ENCODE results near the gene ALG9. TPM values are rescaled to one million over a fixed set of nuclear protein-coding genes. Genes with fewer than 3 reads are reported as not detected.
"Not testable (repeated sequence)": the region's sequence is repeated elsewhere in the genome, so short reads cannot be mapped to it uniquely, and the experiment has no call there.

Gene ALG9
- total RNA-seq, 2 donors from 2014 or later = 24.0 to 40.5 TPM

DNA sequence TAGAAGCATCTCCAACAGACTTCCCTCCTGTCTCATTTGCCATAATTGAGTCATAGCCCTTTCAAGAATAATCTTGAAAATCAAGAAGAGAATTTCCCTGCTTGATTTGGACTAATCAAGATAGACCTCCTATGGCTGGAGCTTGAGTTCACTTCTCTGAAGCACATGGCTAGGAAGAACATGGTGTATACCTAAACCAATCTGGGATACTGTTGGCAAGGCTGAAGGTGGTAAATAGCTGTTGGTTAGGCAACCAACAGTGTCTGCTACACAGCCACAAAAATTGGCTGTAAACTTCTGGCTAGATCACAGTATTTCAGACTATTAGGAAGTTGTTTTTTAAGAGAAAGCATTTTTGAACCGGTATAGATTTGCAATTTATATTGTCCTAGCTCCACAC is 35.3 kb upstream of the ALG9 start:
- ATAC-seq (no peak), DNase-seq (ENCODE audit: low spot score in 2 of 2) (no peak)
- H3K36me3 Mint-ChIP-seq = peaks cover 0 to 5% of the 10 kb centered on the region in 2 donors
- H3K9me3 Mint-ChIP-seq = no peaks in the 10 kb centered on the region
- H3K27ac Mint-ChIP-seq = no peak overlapping the region

DNA sequence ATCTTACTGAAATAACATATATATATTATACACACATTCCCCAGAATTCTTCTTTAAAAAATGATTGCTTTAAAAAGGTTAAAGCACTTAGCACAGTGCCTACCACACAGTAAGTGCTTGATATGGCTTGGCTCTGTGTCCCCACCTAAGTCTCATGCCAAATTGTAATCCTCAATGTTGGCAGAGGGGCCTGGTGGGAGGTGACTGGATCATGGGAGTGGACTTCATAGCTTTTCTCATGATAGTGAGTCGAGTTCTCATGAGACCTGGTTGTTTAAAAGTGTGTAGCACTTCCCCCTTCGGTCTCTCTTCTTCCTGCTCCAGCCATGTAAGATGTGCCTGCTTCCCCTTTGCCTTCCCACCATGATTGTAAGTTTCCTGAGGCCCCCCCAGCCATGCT is 34.0 kb upstream of the ALG9 start:
- no peak for DNase-seq (ENCODE audit: low spot score in 2 of 2)
- no peaks in the 10 kb centered on the region for H3K9me3 Mint-ChIP-seq
- no peak overlapping the region for H3K27ac Mint-ChIP-seq
- H3K36me3 Mint-ChIP-seq = peaks cover 0 to 5% of the 10 kb centered on the region in 2 donors
- ATAC-seq = no peak

- no peak overlapping the region for H3K27ac Mint-ChIP-seq
- DNase-seq (ENCODE audit: low spot score in 2 of 2) (no peak), ATAC-seq (no peak)
- no peaks in the 10 kb centered on the region for H3K36me3 Mint-ChIP-seq
- no peaks in the 10 kb centered on the region for H3K9me3 Mint-ChIP-seq
Observed at GRCh38 chr11:111886844-111887243, 15.5 kb upstream of the ALG9 start.

GRCh38 chr11:111886032-111886431 is 14.7 kb upstream of the ALG9 start:
- DNase-seq (ENCODE audit: low spot score in 2 of 2) (no peak), ATAC-seq (no peak)
- Mint-ChIP-seq H3K27ac (no peak overlapping the region), H3K9me3 (no peaks in the 10 kb centered on the region), H3K36me3 (no peaks in the 10 kb centered on the region)

DNA sequence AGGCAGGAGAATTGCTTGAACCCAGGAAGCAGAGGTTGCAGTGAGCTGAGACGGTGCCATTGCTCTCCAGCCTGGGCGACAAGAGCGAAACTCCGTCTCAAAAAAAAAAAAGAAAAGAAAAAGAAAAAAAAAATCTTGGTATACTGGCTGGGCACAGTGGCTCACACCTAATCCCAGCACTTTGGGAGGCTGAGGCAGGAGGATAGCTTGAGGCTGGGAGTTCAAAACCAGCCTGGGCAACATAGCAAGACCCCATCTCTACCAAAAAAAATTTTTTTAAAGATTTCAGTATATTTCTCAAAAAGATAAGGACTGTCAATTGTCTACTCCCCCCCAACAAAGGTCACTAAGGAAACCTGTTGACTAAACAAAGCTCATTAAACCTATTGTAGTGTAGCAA is 13.7 kb upstream of the ALG9 start:
- not testable (repeated sequence) for H3K36me3 Mint-ChIP-seq; H3K9me3 Mint-ChIP-seq; ATAC-seq; H3K27ac Mint-ChIP-seq; DNase-seq (ENCODE audit: low spot score in 2 of 2)

DNA sequence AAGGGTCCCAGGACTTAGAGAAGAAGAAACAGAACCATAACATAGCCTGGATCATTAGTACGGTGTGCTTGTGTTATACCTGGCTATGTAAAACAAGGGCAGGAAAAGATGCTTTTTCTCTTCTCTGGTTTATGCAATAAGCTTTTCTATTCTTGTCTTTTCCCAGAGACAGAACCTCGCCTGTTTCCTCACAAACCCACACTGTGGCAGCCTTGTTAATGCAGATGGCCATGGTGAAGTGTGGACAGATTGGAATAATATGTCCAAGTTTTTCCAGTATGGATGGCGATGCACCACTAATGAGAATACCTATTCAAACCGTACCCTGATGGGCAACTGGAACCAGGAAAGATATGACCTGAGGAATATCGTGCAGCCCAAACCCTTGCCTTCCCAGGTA is 10.8 kb upstream of the ALG9 start:
- ATAC-seq (no peak), DNase-seq (ENCODE audit: low spot score in 2 of 2) (no peak)
- Mint-ChIP-seq H3K27ac (no peak overlapping the region), H3K36me3 (peaks cover 8 to 15% of the 10 kb centered on the region in 2 donors), H3K9me3 (peaks cover 0 to 4% of the 10 kb centered on the region in 2 donors)

DNA sequence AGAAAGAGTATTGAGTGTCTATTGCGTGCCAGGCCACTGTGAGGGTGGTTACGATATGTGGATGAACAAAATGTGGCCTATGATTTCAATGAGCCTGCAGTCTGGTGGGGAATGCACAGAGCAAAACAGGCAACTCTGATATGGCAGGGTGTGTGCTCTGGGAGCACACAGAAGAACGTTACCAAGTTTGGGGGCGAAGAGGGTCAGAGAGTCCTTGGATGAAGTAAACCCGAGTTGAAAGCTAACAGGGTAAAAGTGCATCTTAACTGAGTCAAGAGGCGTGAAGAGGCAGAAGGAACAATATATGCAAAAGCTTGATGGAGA is 8.2 kb upstream of the ALG9 start:
- H3K36me3 Mint-ChIP-seq = peaks cover 8 to 15% of the 10 kb centered on the region in 2 donors
- ATAC-seq (peak; percentile 3 to 5), DNase-seq (ENCODE audit: low spot score in 2 of 2) (no peak)

GRCh38 chr11:111878849-111879636 is 7.7 kb upstream of the ALG9 start, which contains the start of the genes CFAP68 and FDXACB1:
Gene CFAP68, plus strand, starts transcription at chr11:111879541. Its CDS starts 20 bp downstream, at chr11:111879561.
Gene FDXACB1, minus strand, starts transcription at chr11:111879165. Its CDS starts 33 bp downstream, at chr11:111879132.
- DNase-seq (ENCODE audit: low spot score in 2 of 2) (peak; percentile 94 to 96), ATAC-seq (peak; percentile 93 to 94)
- peak within 1 kb of the TSS; percentile 98 to 100 for H3K27ac Mint-ChIP-seq
- H3K36me3 Mint-ChIP-seq = peaks cover 8 to 15% of the 10 kb centered on the region in 2 donors
- H3K9me3 Mint-ChIP-seq = peaks cover 0 to 4% of the 10 kb centered on the region in 2 donors

More for the DNA sequence above, 8.2 kb upstream of the ALG9 start:
- peak overlapping the region; percentile 98 to 100 for H3K27ac Mint-ChIP-seq
- H3K9me3 Mint-ChIP-seq = peaks cover 0 to 4% of the 10 kb centered on the region in 2 donors

- H3K9me3 Mint-ChIP-seq = peaks cover 0 to 4% of the 10 kb centered on the region in 2 donors
- H3K36me3 Mint-ChIP-seq = peaks cover 8 to 15% of the 10 kb centered on the region in 2 donors
- ATAC-seq (no peak), DNase-seq (ENCODE audit: low spot score in 2 of 2) (no peak)
- H3K27ac Mint-ChIP-seq = peak overlapping the region; percentile 98 to 100
Observed at GRCh38 chr11:111878385-111878848, 7.0 kb upstream of the ALG9 start.

DNA sequence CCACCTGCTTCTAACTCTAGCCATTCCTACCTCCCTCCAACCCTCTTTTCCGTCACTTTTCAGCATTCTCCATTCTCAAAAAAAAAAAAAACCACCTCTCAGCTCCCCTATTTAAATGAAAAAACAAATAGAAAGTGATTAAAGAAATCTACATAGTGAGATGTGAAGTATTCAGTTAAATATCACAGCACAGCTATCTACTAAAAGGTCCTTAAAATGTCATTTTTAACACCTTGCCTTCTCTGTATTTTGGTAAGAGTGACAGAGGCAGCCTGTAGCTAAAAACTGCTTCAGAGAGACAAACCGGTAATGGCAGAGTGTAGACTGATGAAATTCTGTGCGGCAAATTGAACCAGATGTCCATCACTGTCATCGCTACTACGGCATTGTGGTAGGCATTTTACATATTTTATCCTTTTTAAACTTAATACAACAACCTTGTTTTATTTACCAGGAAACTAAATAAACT is 346 bp upstream of the ALG9 start:
- Mint-ChIP-seq H3K9me3 (no peaks in the 10 kb centered on the region), H3K36me3 (peaks cover 10 to 24% of the 10 kb centered on the region in 2 donors), H3K27ac (peak overlapping the region; percentile 67 to 93)
- DNase-seq (ENCODE audit: low spot score in 2 of 2) = no peak
- ATAC-seq = no peak

- Mint-ChIP-seq H3K27ac (peak overlapping the region; percentile 90 to 93), H3K9me3 (no peaks in the 10 kb centered on the region), H3K36me3 (peaks cover 10 to 31% of the 10 kb centered on the region in 2 donors)
- ATAC-seq (peak; percentile 6 to 24), DNase-seq (ENCODE audit: low spot score in 2 of 2) (no peak)
Observed at GRCh38 chr11:111870522-111870885, 877 bp downstream of the ALG9 start.

DNA sequence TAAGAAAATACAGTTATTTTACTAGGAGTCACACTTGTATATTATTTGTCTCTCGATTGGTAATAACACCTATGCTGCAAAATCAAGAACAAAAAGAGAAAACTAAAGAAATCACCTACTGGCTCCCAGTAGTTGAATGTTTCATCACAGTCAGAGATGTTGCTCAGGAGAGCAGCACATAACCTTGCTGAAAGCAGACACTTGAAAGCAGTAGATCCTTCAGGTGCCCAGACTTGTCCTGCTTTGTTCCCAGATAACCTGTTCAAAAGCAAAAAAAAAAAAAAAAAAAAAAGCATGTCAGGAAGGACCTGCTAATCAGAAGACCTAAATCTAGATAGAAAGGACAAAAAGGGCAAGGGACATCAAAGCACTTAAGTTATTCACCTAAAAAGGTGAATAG is 1.3 kb downstream of the ALG9 start:
- Mint-ChIP-seq H3K9me3 (no peaks in the 10 kb centered on the region), H3K36me3 (peaks cover 10 to 34% of the 10 kb centered on the region in 2 donors), H3K27ac (peak overlapping the region in 1 of 2 donors; percentile 93)
- ATAC-seq = no peak
- no peak for DNase-seq (ENCODE audit: low spot score in 2 of 2)

DNA sequence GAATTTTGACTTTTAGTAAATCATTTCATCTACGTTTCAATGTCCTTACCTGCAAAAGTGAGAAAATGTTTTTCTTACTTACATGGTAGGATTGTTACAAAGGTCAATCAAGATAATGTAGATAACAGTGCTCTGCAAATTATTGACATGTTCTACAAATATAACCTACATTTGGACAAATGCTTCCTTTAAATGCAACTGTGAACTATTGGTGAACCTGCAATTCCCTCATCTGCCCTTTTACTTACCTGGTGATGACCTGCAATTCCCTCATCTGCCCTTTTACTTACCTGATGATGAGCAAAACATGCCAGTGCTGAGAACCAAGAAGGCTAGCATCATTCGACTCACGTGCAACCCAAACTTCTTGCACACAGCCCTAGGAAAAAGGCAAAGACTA is 11.1 kb downstream of the ALG9 start:
- DNase-seq (ENCODE audit: low spot score in 2 of 2) = no peak
- Mint-ChIP-seq H3K27ac (no peak overlapping the region), H3K36me3 (peaks cover 6 to 18% of the 10 kb centered on the region in 2 donors), H3K9me3 (no peaks in the 10 kb centered on the region)
- ATAC-seq = no peak

- peaks cover 14% of the 10 kb centered on the region in 2 donors for H3K36me3 Mint-ChIP-seq
- H3K27ac Mint-ChIP-seq = peak overlapping the region in 1 of 2 donors; percentile 27
- no peaks in the 10 kb centered on the region for H3K9me3 Mint-ChIP-seq
- ATAC-seq = no peak
- DNase-seq (ENCODE audit: low spot score in 2 of 2) = no peak
Observed at GRCh38 chr11:111855506-111855905, 15.9 kb downstream of the ALG9 start.

DNA sequence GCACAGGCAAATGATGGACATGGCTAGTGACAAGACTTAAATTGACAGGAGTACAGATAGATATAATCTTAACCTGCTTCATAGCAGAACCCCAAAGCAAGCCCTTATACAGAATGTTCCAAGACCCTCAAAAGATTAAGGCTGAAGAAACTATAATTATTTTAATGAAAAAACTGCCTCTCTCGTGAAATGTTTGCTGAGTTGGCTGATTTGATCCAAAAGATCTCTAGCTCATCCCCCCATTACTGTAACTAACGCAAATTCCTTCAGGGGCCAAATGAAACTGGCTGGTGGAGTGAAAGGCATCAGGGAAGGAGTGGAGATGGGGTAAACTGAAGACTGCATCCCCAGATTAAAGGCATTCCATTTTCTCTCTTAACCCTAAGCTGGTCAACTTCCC is 19.3 kb downstream of the ALG9 start:
- no peak for ATAC-seq
- Mint-ChIP-seq H3K9me3 (no peaks in the 10 kb centered on the region), H3K36me3 (peaks cover 9% of the 10 kb centered on the region in 2 donors), H3K27ac (no peak overlapping the region)
- DNase-seq (ENCODE audit: low spot score in 2 of 2) = no peak

DNA sequence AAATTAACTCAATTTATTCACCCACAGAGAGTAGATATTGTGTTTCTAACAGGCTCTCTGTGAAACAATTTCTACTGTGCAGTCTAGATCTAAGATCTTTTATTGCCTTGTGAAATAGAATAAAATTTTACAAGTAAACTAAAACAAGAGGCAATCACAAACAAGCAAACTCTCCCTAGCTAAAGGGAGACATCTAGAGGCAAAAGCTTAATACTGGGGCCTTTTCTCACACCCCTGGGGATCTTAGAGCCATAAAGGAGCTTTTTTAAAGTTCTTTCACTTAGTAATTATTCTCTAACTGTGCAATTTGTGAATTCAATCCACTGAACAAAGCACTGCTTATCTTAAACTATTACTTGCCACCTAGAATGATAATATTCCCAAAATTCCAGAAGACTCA is 19.7 kb downstream of the ALG9 start:
- Mint-ChIP-seq H3K9me3 (no peaks in the 10 kb centered on the region), H3K36me3 (peaks cover 9% of the 10 kb centered on the region in 2 donors), H3K27ac (no peak overlapping the region)
- no peak for DNase-seq (ENCODE audit: low spot score in 2 of 2)
- no peak for ATAC-seq

DNA sequence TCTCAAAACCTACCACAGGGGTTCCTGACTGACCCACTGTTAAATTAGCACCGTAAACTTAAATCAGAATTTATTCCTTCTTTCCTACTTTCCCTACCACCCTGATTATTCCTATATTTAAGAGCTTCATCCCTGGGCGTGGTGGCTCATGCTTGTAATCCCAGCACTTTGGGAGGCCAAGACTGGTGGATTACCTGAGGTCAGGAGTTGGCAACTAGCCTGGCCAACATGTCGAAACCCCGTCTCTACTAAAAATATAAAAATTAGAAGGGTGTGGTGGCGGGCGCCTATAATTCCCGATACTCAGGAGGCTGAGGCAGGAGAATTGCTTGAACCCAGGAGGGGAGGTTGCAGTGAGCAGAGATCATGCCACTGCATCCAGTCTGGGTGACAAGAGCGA is 20.3 kb downstream of the ALG9 start:
- no peak for ATAC-seq

DNA sequence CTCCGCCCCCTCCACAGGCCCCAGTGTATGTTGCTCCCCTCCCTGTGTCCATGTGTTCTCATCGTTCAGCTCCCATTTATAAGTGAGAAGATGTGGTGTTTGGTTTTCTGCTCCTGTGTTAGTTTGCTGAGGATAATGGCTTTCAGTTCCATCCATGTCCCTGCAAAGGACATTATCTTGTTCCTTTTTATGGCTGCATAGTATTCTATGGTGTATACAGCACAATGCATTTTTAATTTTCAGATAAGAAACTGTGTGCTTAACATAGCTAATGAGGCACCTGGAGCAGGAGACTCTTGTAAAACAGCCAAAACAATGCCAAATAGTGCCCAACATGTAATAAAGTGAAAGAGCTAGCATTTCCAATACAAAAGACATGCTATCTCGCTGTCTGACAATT is 21.8 kb downstream of the ALG9 start:
- ATAC-seq (no peak), DNase-seq (ENCODE audit: low spot score in 2 of 2) (no peak)
- Mint-ChIP-seq H3K9me3 (no peaks in the 10 kb centered on the region), H3K27ac (no peak overlapping the region), H3K36me3 (peaks cover 2 to 9% of the 10 kb centered on the region in 2 donors)

More for the DNA sequence above, 20.3 kb downstream of the ALG9 start:
- Mint-ChIP-seq H3K9me3 (no peaks in the 10 kb centered on the region), H3K36me3 (peaks cover 9% of the 10 kb centered on the region in 2 donors), H3K27ac (no peak overlapping the region)
- DNase-seq (ENCODE audit: low spot score in 2 of 2) = no peak

Measured in activated naive CD4-positive, alpha-beta T cell treated with anti-CD3 and anti-CD28 coated beads, Interleukin-2, amount 50 U/mL, for 72 hours (primary cell).